ENCODE measurements around the gene LBH.

DNA sequence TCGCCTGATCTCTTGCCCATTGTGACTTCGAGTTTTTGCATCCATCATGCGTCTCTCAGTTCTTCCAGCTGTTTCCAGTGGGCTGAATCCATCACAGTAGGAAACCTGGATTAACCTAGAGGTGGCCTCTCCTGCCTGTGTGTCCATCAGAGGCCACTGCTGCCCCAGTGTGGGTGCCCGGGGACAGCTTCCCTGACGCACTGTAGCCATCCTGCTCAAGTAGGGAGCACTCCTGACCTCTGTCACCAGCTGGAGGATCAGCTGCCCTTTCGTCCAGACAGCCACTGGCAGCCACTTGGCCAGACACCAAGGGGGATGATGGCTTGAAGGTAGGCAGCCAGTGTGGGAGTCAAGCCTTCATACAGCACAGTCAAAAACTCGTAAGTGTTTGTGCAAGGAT, 36.9 kb upstream of the LBH start:
- TF ChIP-seq FOXK2 (IDR thresholded peaks at IDR 0.05) (no peak), PKNOX1 (IDR thresholded peaks at IDR 0.05) (no peak), CTBP1 (IDR thresholded peaks at IDR 0.05; ENCODE audit: borderline replicate concordance) (no peak), SP1 (IDR thresholded peaks at IDR 0.05) (no peak), ZNF384 (IDR thresholded peaks at IDR 0.05) (no peak), ARNT (IDR thresholded peaks at IDR 0.05) (no peak), FOXM1 (IDR thresholded peaks at IDR 0.05; ENCODE audit: borderline replicate concordance) (no peak), SUZ12 (IDR thresholded peaks at IDR 0.05) (no peak), BHLHE40 (IDR thresholded peaks at IDR 0.05; ENCODE audit: borderline replicate concordance) (no peak), NFRKB (IDR thresholded peaks at IDR 0.05) (no peak), ELF4 (IDR thresholded peaks at IDR 0.05) (no peak), L3MBTL2 (conservative IDR thresholded peaks at IDR 0.05) (no peak), HDGF (IDR thresholded peaks at IDR 0.05; ENCODE audit: borderline replicate concordance) (no peak)

Measured in HEK293T (cell line).